ENCODE results near the gene SUMO3.

SUMO3 gene

DNA sequence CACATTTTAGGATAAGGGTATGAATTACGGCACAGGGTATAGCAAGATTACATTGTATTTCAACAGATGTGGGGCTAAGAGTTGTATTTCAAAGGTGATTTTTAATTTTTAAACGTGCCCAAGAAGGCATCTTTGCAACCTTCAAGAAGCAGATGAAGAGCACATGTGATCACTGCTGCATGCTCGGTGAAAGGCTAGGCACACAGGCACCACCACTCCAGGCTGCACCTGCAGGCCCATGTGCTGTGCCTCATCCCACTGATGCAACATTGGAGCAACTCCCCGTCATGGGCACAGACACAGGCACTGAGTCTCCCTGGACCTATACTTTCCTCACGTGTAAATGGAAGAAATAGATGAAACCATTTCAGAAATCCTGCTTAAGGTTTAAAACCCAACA, 39.8 kb downstream of the SUMO3 start:
- TF ChIP-seq, protein P1, sequence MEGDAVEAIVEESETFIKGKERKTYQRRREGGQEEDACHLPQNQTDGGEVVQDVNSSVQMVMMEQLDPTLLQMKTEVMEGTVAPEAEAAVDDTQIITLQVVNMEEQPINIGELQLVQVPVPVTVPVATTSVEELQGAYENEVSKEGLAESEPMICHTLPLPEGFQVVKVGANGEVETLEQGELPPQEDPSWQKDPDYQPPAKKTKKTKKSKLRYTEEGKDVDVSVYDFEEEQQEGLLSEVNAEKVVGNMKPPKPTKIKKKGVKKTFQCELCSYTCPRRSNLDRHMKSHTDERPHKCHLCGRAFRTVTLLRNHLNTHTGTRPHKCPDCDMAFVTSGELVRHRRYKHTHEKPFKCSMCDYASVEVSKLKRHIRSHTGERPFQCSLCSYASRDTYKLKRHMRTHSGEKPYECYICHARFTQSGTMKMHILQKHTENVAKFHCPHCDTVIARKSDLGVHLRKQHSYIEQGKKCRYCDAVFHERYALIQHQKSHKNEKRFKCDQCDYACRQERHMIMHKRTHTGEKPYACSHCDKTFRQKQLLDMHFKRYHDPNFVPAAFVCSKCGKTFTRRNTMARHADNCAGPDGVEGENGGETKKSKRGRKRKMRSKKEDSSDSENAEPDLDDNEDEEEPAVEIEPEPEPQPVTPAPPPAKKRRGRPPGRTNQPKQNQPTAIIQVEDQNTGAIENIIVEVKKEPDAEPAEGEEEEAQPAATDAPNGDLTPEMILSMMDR (IDR thresholded peaks at IDR 0.05; ENCODE audit: low read depth, low read length, missing control alignments): no peak

DNA sequence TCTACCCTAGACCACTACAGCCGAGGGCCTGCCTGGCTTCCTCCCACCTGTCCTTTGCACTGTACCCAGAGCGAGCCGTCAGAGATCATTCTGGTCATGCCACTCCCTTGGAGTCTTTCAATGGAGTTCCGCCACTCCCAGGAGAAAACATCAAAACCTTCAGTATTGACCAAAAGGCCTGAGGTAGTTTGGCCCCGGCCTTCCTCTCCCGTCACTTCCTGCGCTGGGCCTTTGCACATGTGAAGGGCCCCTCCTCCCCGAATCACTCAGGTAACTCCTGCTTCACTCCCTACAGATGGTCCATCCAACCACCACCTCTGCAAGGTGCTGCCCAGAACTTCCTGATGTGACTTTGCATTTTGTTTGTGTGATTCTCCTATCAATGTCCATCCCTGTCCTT, 42.9 kb downstream of the SUMO3 start:
- in situ Hi-C loops (cut with HindIII; ENCODE audit: low pct_ligation_motif_present, low sequenced_read_pairs): no loop called here
- TF ChIP-seq, protein P1 (IDR thresholded peaks at IDR 0.05; ENCODE audit: low read depth, low read length, missing control alignments): no peak
- DNase-seq: no peak
- H3K27me3 ChIP-seq (replicated peaks): no peaks in the 10 kb centered on the region
- H3K4me3 ChIP-seq (ENCODE audit: low read depth, low read length): no peak overlapping the region
- H3K36me3 ChIP-seq (replicated peaks): peaks cover 29% of the 10 kb centered on the region
- no peak overlapping the region for H3K27ac ChIP-seq

More for the DNA sequence above, 39.8 kb downstream of the SUMO3 start:
- H3K36me3 ChIP-seq (replicated peaks): peaks cover 20% of the 10 kb centered on the region
- DNase-seq: no peak
- no peaks in the 10 kb centered on the region for H3K27me3 ChIP-seq (replicated peaks)
- in situ Hi-C loops (cut with HindIII; ENCODE audit: low pct_ligation_motif_present, low sequenced_read_pairs): no loop called here
- no peak overlapping the region for H3K27ac ChIP-seq
- no peak overlapping the region for H3K4me3 ChIP-seq (ENCODE audit: low read depth, low read length)

DNA sequence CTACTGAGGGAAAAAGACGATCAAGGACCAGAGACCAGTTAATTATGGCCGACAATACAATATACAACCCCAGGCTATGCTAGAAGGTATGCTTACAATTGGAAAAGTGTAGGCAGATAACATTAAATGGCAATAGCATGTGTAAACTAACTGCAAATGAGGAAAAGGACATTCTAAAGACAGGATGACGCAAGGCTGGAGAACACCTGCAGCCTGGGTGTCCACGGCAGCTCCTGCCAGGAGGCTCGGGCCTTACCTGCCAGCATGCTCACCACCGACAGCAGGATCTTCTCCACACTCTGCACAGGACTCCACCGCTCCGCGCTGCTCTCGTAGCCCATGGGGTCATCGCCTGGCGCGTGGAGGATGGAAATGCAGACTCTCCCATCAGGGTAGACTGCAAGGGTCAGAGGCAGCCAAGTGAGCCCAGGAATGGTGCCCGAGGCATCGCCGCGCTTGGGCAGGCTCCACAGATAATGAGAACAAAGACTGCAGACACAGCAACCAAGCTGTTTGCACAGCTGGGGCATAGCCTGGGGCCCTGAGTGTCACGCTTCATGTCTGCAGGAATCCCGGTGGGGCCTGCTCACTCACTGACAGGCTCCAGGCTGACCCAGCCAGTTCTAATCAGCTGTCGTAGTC, 44.5 kb downstream of the SUMO3 start:
- H3K27me3 ChIP-seq (replicated peaks): no peaks in the 10 kb centered on the region
- TF ChIP-seq, protein P1 (IDR thresholded peaks at IDR 0.05; ENCODE audit: low read depth, low read length, missing control alignments): no peak
- no peak overlapping the region for H3K27ac ChIP-seq
- DNase-seq: no peak
- in situ Hi-C loops (cut with HindIII; ENCODE audit: low pct_ligation_motif_present, low sequenced_read_pairs): no loop called here
- H3K4me3 ChIP-seq (ENCODE audit: low read depth, low read length): no peak overlapping the region
- H3K36me3 ChIP-seq (replicated peaks): peaks cover 37% of the 10 kb centered on the region

DNA sequence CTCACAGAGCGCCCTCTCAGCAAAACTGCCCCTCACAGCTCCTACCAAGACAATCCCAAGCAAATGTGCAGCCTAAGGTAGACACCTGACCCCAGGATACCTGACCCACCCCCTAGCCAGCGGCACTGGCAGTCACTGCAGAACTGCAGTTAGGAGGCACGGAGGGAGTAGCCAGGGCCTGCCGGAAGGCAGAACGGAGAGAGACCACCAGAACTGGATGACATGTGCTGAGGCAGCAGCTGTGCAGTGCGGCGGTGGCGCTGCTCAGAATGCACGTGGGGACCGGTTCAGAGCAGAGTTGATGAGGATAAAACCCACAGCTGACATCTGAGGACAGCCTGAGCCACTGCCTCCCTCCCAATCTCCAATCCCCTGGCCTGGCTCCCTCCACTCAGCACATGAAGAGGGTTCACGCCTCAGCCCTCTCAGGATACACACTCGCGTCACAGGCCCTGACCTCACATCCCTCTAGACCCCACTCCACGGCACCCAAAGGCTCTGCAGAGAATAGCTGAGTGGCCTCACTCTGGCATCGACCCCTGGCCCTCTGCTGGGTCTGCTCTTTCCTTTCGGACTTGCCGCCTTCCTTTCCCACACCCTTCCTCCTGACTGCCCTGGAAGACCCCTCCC, 45.9 kb downstream of the SUMO3 start:
- TF ChIP-seq, protein P1 (IDR thresholded peaks at IDR 0.05; ENCODE audit: low read depth, low read length, missing control alignments): no peak
- in situ Hi-C loops (cut with HindIII; ENCODE audit: low pct_ligation_motif_present, low sequenced_read_pairs): no loop called here
- no peak for DNase-seq
- H3K36me3 ChIP-seq (replicated peaks): peaks cover 37% of the 10 kb centered on the region
- no peak overlapping the region for H3K27ac ChIP-seq
- H3K4me3 ChIP-seq (ENCODE audit: low read depth, low read length): no peak overlapping the region
- no peaks in the 10 kb centered on the region for H3K27me3 ChIP-seq (replicated peaks)

DNA sequence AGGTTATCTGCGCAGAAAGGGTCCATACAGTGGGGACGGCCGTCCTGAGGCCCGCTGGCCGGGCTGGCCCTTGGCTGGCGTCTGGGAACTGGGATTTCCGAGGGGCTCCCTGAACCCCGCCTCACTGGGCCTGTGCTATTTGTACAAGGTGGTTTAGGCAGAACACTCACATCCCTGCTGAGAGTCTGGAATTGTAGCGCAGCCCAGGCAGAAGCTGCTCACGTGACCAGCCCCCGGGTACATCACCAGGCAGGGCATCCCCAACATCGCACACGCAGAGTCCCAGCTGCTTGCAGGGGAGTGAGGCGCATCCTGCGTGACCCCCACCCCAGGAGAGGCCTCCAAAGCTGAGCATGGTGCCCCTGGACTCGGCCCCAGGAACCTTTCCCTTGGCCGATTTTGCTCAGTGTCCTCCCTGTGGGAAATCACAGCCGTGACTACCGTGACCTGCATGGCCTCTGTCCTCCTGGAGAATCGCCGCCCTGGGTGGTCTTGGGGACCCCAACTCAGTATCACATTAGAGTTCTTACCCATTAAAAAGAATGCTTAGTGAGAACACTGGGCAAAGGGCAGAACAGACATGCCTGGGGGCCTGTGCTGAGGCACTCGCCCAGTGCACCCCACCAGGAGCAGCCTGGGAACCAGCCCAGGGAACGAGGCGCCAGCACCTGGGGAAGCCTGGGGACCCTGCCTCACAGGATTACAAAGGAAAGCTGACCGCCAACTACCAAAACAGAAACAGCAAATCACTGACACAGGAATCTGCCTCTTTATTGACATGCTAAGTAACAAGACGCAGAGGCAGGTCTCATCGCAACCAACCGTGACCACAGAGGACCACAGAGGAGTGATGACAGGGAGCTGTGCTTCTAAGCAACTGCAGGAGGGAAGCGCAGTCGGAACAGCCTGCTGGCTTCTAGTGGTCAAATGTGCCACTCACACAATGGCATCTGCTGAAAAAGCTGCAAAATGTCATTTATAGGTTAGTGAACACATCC, 49.7 kb downstream of the SUMO3 start:
- no peaks in the 10 kb centered on the region for H3K27me3 ChIP-seq (replicated peaks)
- H3K36me3 ChIP-seq (replicated peaks): peaks cover 19% of the 10 kb centered on the region
- in situ Hi-C loops (cut with HindIII; ENCODE audit: low pct_ligation_motif_present, low sequenced_read_pairs): no loop called here
- TF ChIP-seq, protein P1 (IDR thresholded peaks at IDR 0.05; ENCODE audit: low read depth, low read length, missing control alignments): no peak
- H3K4me3 ChIP-seq (ENCODE audit: low read depth, low read length): no peak overlapping the region
- DNase-seq: no peak
- H3K27ac ChIP-seq: no peak overlapping the region
